ENCODE measurements around the gene CHCT1.

DNA sequence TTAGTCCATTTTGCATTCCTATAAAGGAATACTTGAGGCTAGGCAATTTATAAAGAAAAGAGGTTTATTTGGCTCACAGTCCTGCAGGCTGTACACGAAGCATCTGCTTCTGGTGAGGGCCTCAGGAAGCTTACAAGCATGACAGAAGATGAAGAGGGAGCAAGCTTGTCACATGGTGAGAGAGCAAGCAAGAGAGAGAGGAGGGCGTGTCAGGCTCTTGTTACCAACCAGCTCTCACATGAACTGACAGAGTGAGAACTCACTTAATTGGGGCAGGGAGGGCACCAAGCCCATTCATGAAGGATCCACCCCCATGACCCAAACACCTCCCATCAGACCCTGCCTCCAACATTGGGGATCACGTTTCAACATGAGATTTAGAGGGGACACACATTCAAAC lies 1.6 kb downstream of the CHCT1 start:
- no peak for TF ChIP-seq YY1 (IDR thresholded peaks at IDR 0.05; ENCODE audit: insufficient read depth, insufficient read length)
- TF ChIP-seq ZNF274 (IDR thresholded peaks at IDR 0.05; ENCODE audit: low read depth, low read length) = no peak

Data from NT2/D1 (cell line).